ENCODE results near the gene CACNA1H. TPM values are rescaled to one million over a fixed set of nuclear protein-coding genes. Genes with fewer than 3 reads are reported as not detected.
A peak's percentile ranks its signal among the peaks of the same experiment; 100 is the strongest.
"Not testable (repeated sequence)": the region's sequence is repeated elsewhere in the genome, so short reads cannot be mapped to it uniquely, and the experiment has no call there.

The CACNA1H gene
- total RNA-seq, 2 experiments from 2014 or later = 3.2 to 3.6 TPM

DNA sequence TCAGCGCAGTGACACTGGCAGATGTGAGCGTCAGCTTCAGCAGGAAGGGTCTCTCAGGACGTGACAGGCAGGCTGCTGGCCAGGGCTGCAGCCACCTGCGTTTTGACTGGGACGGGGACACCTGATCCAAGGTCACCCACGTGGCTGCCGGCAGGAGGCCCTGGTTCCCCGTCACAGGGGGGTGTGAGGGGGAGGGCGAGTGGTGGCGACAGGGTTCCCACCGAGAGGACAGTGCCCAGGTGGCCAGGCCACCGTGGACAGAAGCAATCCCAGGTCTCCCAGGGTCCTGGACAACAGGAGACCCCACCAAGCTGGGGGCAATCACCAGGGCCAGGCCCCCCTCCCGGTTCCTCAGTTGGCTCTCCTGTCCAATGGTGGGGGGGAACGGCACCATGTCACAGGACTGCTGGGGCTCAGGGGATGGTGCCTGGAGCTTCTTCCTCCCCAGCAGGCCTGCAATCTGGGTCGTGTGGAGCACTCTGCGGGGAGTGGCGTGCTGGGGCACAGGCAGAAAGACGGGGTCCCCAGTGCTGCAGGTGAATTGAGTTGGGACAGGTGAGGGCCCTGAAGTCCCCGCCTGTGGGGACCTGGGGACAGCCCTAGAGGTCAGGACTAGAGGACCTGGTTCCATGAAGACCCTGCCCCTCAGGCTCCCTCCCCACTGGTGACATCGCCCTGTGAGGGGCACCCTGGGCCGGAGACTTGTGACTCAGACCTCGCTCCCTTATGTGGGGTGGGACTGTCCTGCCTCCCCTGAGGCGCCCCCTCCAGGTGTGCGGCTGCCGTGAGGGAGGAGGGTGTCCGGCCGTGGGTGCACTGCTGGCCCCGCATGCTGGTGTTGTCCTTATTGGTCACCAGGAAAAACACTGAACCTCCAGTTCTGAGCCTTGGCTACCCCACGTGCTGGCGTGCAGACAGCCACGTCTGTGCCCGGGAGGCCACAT, 91.3 kb downstream of the CACNA1H start:
- POLR2A ChIA-PET; H3K27ac Mint-ChIP-seq; H3K36me3 Mint-ChIP-seq (ENCODE audit: low read depth); H3K4me1 Mint-ChIP-seq; H3K4me3 Mint-ChIP-seq; DNase-seq; H3K9me3 Mint-ChIP-seq; CTCF ChIA-PET; H3K27me3 Mint-ChIP-seq: not testable (repeated sequence)

DNA sequence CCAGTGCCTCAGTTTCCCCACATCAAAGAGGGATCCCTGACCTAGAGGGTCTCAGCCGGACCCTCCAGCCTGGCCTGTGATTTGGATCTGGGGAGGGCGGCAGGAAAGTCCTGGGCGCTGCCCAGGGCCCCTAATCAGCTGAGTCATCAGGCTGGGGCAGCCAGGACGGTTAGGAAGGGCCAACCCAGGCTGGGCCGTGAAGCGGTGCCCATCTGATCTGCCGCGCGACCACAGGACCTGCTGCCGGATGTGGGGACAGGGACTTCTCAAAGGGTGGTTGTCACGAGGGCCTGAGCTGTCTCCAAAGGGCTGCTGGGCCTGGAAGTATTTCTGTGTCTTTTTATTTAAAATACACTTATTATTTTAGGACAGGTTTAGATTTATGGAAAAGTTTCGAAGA, 92.0 kb downstream of the CACNA1H start:
- Mint-ChIP-seq H3K9me3 (no peaks in the 10 kb centered on the region), H3K36me3 (ENCODE audit: low read depth) (no peaks in the 10 kb centered on the region), H3K27me3 (no peaks in the 10 kb centered on the region), H3K4me1 (peaks cover 10% of the 10 kb centered on the region), H3K27ac (no peak overlapping the region), H3K4me3 (no peak overlapping the region)
- ChIA-PET CTCF (interaction anchor here (1.0 kb wide), 1 partner anchor 59 kb away, joined by 3 read pairs; no protein-coding TSS in a partner anchor), POLR2A (no interaction called here)
- peak; percentile 47 for DNase-seq

DNA sequence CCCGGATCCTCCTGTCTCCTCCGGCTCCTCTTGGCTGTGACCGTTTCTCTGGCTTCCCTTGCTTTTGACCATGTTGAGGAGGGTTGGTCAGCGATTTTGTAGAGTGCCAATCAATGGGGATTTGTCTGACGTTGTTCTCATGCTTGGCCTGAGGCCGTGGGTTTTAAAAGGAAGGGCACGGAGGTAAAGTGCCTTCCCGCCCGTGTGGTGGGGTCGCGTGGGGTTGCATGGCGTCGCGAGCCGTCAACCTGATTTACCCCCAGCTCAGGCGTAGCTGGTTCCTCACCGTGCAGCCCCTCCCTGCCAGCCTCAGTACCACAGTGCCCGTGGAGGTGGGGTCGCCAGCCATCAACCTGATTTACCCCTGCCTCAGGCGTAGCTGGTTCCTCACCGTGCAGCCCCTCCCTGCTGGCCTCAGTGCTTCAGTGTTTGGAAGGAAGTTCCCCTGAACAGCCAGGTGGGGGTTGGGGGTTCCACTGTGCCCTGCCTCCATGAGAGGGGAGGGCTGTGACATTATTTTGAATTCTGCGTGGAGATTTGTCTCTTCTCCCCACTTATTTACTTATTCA, 92.6 kb downstream of the CACNA1H start:
- Mint-ChIP-seq H3K27ac (no peak overlapping the region), H3K4me1 (peaks cover 10% of the 10 kb centered on the region), H3K36me3 (ENCODE audit: low read depth) (no peaks in the 10 kb centered on the region), H3K27me3 (no peaks in the 10 kb centered on the region), H3K4me3 (no peak overlapping the region), H3K9me3 (no peaks in the 10 kb centered on the region)
- no peak for DNase-seq
- CTCF ChIA-PET = interaction anchor here (1.0 kb wide), 1 partner anchor 59 kb away, joined by 3 read pairs; no protein-coding TSS in a partner anchor
- POLR2A ChIA-PET = no interaction called here

DNA sequence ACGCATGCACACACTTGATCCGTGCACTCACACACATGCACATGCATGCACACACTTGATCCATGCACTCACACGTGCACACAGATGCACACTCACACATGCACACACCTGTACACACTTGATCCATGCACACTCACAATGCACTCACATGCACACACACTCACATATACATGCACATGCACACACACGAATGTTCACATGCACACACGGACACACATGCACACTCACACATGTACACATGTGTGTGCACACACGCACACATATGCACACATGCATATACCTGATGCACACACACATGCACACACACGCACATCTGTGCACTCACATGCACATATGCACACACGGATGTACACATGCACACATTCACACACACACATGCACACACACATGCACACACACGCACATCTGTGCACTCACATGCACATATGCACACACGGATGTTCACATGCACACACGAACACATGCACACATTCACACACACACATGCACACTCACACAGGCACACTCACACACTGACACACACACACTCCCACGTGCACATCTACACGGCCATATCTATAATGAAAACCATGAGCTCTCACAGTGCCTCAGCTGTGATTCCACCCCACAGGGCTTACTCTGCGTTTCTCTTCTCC, 95.1 kb downstream of the CACNA1H start:
- CTCF ChIA-PET = interaction anchor here (0.7 kb wide), 1 partner anchor 125 kb away, joined by 3 read pairs; no protein-coding TSS in a partner anchor
- DNase-seq; H3K36me3 Mint-ChIP-seq (ENCODE audit: low read depth); H3K4me3 Mint-ChIP-seq; POLR2A ChIA-PET; H3K27ac Mint-ChIP-seq; H3K9me3 Mint-ChIP-seq; H3K4me1 Mint-ChIP-seq; H3K27me3 Mint-ChIP-seq: not testable (repeated sequence)

DNA sequence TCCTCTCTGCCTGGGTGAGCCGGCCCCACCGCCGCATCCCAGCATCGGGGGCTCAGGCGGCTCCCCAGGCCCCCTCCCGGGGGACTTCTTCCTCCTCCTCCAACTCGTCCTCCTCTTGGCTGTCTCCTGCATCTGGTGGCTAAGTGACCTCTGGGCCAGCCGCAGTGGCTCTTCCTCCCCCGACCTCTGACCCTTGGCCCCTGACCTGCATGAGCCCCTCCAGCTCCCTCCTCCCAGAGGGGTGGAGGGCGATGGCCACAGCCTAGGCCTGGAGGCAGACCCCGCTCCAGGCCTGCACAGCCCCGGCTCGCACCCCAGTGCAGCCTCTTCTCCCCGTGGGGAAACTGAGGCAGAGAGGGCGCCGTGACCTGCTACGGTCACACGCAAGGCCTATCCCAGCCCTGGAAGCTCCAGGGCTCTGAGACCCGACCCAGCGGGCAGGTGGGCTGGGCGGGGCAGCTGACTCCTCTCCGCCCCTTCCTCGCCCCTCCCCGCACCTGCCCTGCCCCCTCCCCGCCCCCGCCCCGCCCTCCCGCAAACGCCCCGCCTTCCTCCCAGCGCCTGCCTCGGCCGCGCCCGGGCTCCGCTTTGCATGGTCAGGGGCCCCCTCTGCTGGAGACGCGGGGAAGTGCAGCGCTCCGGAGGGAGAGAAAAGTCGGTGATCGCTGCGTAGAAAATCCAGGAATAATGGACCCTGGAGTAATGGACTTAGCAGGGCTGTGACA, 96.3 kb downstream of the CACNA1H start:
- not testable (repeated sequence) for H3K27me3 Mint-ChIP-seq; H3K36me3 Mint-ChIP-seq (ENCODE audit: low read depth); DNase-seq

DNA sequence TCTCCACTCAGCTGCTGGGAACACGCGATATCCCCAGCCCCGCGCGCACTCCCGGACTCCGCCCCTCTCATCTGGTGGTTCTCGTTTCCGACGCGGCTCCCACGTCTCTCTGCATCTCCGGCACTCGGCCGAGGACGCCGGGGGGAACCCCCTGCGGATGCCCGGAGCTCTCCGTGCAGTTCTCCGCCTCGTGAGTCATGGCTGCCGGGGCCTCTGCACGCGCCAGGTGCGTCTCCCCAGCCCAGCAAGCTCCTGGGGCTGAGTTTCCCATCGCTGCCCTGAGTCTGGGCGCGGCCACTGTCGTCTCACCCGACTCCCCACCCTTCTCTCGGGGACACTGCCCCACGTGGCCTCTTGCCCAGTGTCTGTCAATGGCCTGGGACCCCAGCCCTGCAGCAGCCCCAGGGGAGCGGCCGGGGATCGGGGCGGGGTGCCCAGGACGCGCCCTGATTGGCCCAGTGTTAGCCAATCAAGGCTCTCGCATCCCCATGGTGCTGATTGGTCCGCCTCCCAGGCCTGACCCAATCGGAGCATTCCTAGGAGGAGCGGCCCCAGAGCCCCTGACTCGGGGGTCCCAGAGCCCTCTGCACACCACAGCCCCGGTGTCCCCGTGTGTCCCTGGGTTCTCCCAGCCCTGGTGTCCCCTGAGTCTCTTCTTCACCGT, 100.9 kb downstream of the CACNA1H start:
- CTCF ChIA-PET; H3K27ac Mint-ChIP-seq; H3K27me3 Mint-ChIP-seq; H3K36me3 Mint-ChIP-seq (ENCODE audit: low read depth); H3K4me3 Mint-ChIP-seq; H3K4me1 Mint-ChIP-seq; H3K9me3 Mint-ChIP-seq; DNase-seq; POLR2A ChIA-PET: not testable (repeated sequence)

More for the DNA sequence above, 96.3 kb downstream of the CACNA1H start:
- H3K27ac Mint-ChIP-seq, H3K4me1 Mint-ChIP-seq, H3K9me3 Mint-ChIP-seq, H3K4me3 Mint-ChIP-seq, POLR2A ChIA-PET, CTCF ChIA-PET: not testable (repeated sequence)

DNA sequence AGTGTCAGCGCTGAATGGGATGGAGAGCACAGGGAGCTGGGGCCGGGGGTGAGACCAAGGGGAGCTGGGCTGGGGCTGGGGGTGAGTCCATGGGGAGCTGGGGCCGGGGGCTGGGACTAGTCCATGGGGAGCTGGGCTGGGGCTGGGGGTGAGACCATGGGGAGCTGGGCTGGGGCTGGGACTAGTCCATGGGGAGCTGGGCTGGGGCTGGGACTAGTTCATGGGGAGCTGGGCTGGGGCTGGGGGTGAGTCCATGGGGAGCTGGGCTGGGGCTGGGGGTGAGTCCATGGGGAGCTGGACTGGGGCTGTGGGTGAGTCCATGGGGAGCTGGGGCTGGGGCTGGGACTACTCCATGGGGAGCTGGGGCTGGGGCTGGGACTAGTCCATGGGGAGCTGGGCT, 101.9 kb downstream of the CACNA1H start:
- H3K27ac Mint-ChIP-seq; H3K4me1 Mint-ChIP-seq; H3K9me3 Mint-ChIP-seq; H3K27me3 Mint-ChIP-seq; H3K4me3 Mint-ChIP-seq; POLR2A ChIA-PET; CTCF ChIA-PET; H3K36me3 Mint-ChIP-seq (ENCODE audit: low read depth); DNase-seq: not testable (repeated sequence)

DNA sequence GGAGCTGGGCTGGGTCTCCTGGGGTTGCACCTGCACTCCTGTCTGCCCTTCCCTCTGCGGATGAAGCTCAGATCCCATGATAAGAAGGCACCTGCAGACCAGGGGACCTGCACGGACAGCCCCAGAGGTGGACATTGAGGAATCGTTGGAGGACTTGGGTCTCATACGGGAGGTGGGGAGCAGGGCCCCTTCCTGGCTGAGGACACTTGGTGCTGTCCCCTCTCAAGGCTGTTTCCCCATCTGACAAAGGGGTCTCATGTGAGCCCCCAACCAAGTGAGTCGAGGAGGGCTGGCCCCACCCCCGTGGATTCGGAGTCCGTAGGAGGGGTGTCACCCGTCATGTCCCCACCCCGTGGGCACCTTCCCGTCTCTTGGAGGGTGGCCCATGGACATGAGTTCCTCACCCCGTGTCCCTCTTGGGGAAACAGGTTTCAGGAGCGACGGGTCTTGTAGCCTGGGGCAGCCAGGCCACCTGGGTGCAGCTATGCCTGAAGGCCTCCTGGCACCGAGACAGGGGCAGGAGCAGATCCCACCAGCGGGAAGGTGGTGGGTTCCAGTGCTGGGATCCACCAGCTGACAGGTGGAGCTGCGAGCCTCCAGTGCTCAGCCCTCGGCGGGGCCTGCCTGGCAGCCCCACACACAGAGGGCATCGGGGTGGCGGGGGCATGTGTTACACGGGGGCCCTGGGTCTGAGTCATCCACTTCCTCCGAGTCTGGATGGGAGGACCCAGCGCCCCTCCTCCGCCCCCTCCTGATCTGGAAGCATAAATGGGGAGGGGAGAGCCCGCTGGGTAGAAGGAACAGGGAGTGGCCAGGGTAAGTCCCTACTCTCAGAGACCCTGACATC, 102.6 kb downstream of the CACNA1H start, which contains the start of gene TPSD1:
TPSD1 (plus strand) TSS at position 794 of the 847 bp plus-strand sequence. CDS start 212 bp downstream, outside the sequence.
- H3K27ac Mint-ChIP-seq; H3K9me3 Mint-ChIP-seq; H3K27me3 Mint-ChIP-seq; H3K4me1 Mint-ChIP-seq; CTCF ChIA-PET; POLR2A ChIA-PET; H3K36me3 Mint-ChIP-seq (ENCODE audit: low read depth); DNase-seq; H3K4me3 Mint-ChIP-seq: not testable (repeated sequence)

DNA sequence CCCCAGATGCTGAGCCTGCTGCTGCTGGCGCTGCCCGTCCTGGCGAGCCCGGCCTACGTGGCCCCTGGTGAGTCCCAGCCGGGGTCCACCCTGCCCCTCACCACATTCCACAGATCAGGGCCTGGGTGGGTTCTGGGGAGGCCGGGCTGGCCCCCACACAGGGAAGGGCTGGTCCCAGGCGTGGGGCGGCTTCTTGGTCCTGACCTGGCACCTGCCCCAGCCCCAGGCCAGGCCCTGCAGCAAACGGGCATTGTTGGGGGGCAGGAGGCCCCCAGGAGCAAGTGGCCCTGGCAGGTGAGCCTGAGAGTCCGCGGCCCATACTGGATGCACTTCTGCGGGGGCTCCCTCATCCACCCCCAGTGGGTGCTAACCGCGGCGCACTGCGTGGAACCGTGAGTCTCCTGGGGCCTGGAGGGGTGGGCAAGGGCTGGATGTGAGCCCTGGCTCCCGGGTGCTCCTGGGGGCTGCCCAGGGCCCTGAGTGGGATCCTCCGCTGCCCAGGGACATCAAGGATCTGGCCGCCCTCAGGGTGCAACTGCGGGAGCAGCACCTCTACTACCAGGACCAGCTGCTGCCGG, 103.5 kb downstream of the CACNA1H start:
- H3K36me3 Mint-ChIP-seq (ENCODE audit: low read depth); H3K9me3 Mint-ChIP-seq; H3K4me3 Mint-ChIP-seq; H3K27ac Mint-ChIP-seq; CTCF ChIA-PET; DNase-seq; POLR2A ChIA-PET; H3K4me1 Mint-ChIP-seq: not testable (repeated sequence)
- H3K27me3 Mint-ChIP-seq = peaks cover 11% of the 10 kb centered on the region

DNA sequence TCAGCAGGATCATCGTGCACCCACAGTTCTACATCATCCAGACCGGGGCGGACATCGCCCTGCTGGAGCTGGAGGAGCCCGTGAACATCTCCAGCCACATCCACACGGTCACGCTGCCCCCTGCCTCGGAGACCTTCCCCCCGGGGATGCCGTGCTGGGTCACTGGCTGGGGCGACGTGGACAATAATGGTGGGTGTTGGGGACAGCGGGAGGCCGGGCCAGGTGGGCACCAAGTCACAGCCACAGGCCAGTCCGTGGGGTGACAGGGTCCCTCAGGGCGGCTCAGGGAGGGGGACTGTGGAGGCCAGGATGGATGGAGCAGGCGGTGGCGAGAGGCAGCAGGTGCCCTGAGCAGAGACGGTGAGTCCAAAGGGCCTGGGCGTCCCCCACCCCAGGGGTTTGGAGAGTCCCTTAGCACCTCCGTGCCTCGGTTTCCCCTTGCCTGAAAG, 104.0 kb downstream of the CACNA1H start:
- POLR2A ChIA-PET = no interaction called here
- H3K4me1 Mint-ChIP-seq = peaks cover 2% of the 10 kb centered on the region
- H3K4me3 Mint-ChIP-seq = no peak overlapping the region

DNA sequence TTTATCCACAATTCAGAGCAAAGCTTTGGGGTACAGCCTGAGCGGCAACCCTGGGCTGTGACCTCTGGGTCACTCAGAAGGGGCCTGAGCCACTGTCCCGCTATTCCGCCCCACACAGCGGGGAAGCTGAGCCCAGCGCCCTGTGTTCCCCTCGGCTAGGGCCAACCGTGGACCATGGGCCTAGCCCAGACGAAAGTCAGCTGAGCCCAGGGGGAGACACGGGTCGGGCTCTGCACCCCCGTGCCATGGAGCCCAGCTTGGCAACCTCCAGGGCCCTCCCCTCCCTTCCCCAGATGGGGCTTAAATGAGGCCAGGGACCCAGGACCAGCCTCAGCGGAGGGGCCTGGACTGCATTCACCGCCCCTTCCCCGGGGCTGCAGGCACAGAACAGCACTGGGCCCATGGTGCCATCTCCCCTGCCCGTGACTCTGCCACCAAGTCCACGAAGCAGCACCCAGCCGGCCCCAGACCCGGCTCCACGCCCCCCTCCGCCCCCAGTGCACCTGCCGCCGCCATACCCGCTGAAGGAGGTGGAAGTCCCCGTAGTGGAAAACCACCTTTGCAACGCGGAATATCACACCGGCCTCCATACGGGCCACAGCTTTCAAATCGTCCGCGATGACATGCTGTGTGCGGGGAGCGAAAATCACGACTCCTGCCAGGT, 104.8 kb downstream of the CACNA1H start:
- Mint-ChIP-seq H3K36me3 (ENCODE audit: low read depth) (no peaks in the 10 kb centered on the region), H3K4me3 (no peak overlapping the region), H3K27me3 (peaks cover 15% of the 10 kb centered on the region), H3K27ac (no peak overlapping the region), H3K4me1 (peaks cover 2% of the 10 kb centered on the region), H3K9me3 (no peaks in the 10 kb centered on the region)
- POLR2A ChIA-PET = no interaction called here
- no peak for DNase-seq
- CTCF ChIA-PET = no interaction called here

More for the DNA sequence above, 104.0 kb downstream of the CACNA1H start:
- DNase-seq = no peak
- Mint-ChIP-seq H3K27ac (no peak overlapping the region), H3K36me3 (ENCODE audit: low read depth) (no peaks in the 10 kb centered on the region), H3K9me3 (no peaks in the 10 kb centered on the region), H3K27me3 (peaks cover 14% of the 10 kb centered on the region)
- CTCF ChIA-PET = no interaction called here
